Parathyroid adenoma (tissue), 2 donors: ENCODE results near the gene SURF2.

Experiments used
- H2AFZ ChIP-seq: fragments of 300-600 bp; sonication (generic); one replicate; pipeline ENCODE4 v1.7.0; 2017; ENCODE audit warnings: antibody characterized with exemption, mild to moderate bottlenecking
- H3K27ac ChIP-seq: fragments of 300-600 bp; sonication (generic); one replicate; pipeline ENCODE4 v1.7.0; 2017
- H3K27me3 ChIP-seq: fragments of 300-600 bp; sonication (generic); one replicate; pipeline ENCODE4 v1.7.0; 2017; ENCODE audit warnings: low read length; ENCODE audit not compliant: control insufficient read depth, insufficient read depth
- H3K36me3 ChIP-seq: fragments of 300-600 bp; sonication (generic); one replicate; pipeline ENCODE4 v1.7.0; 2017; ENCODE audit warnings: low read length; ENCODE audit not compliant: control insufficient read depth, insufficient read depth
- H3K4me1 ChIP-seq: fragments of 300-600 bp; sonication (generic); one replicate; pipeline ENCODE4 v1.7.0; 2017; ENCODE audit warnings: control low read depth
- H3K4me2 ChIP-seq: fragments of 300-600 bp; sonication (generic); one replicate; pipeline ENCODE4 v1.7.0; 2017; ENCODE audit warnings: low read length
- H3K4me3 ChIP-seq: fragments of 300-600 bp; sonication (generic); one replicate; pipeline ENCODE4 v1.7.0; 2017; ENCODE audit warnings: low read depth, low read length
- H3K79me2 ChIP-seq: fragments of 300-600 bp; sonication (generic); one replicate; pipeline ENCODE4 v1.7.0; 2017; ENCODE audit warnings: control low read depth
- H3K9ac ChIP-seq: fragments of 300-600 bp; sonication (generic); one replicate; pipeline ENCODE4 v1.7.0; 2017; ENCODE audit warnings: mild to moderate bottlenecking
- H3K9me3 ChIP-seq: fragments of 300-600 bp; sonication (generic); one replicate; pipeline ENCODE4 v1.7.0; 2017; ENCODE audit warnings: low read length; ENCODE audit not compliant: control insufficient read depth
- CTCF ChIP-seq: fragments of 300-600 bp; sonication (generic); IDR thresholded peaks from one replicate; pipeline ENCODE4 v1.7.0; 2017; ENCODE audit warnings: antibody characterized with exemption, mild to moderate bottlenecking
- donor health status: primary hyperparathyroidism.

The SURF2 gene

GRCh38 chr9:133359399-133360175 lies 3.2 kb downstream of the SURF2 start:
- H3K27me3 ChIP-seq, result no peaks in the 10 kb centered on the region
- peaks cover 3% of the 10 kb centered on the region for H3K4me1 ChIP-seq
- peak; percentile 16 for TF ChIP-seq CTCF
- no peaks in the 10 kb centered on the region for H3K79me2 ChIP-seq
- H3K9me3 ChIP-seq, result no peaks in the 10 kb centered on the region
- no peak overlapping the region for H3K4me2 ChIP-seq
- no peak overlapping the region for H3K4me3 ChIP-seq
- no peaks in the 10 kb centered on the region for H3K36me3 ChIP-seq
- H3K9ac ChIP-seq, result no peak overlapping the region
- H2AFZ ChIP-seq, result no peak overlapping the region
- no peak overlapping the region for H3K27ac ChIP-seq

- Histone ChIP-seq H3K27ac (no peak overlapping the region), H2AFZ (no peak overlapping the region), H3K9ac (no peak overlapping the region), H3K4me2 (no peak overlapping the region), H3K9me3 (no peaks in the 10 kb centered on the region), H3K36me3 (no peaks in the 10 kb centered on the region), H3K27me3 (no peaks in the 10 kb centered on the region), H3K4me1 (peaks cover 3% of the 10 kb centered on the region), H3K79me2 (no peaks in the 10 kb centered on the region), H3K4me3 (no peak overlapping the region)
- no peak for TF ChIP-seq CTCF
Observed at GRCh38 chr9:133360400-133361393, 4.3 kb downstream of the SURF2 start.

GRCh38 chr9:133361507-133362092 lies 5.2 kb downstream of the SURF2 start:
- Histone ChIP-seq H3K36me3 (no peaks in the 10 kb centered on the region), H3K4me1 (peaks cover 3% of the 10 kb centered on the region), H3K27me3 (no peaks in the 10 kb centered on the region), H3K9ac (no peak overlapping the region), H3K4me2 (no peak overlapping the region), H3K79me2 (peaks cover 2% of the 10 kb centered on the region), H3K9me3 (no peaks in the 10 kb centered on the region), H3K4me3 (no peak overlapping the region), H2AFZ (no peak overlapping the region), H3K27ac (no peak overlapping the region)
- no peak for TF ChIP-seq CTCF

GRCh38 chr9:133362359-133363044 lies 6.2 kb downstream of the SURF2 start:
- Histone ChIP-seq H3K79me2 (peaks cover 5% of the 10 kb centered on the region), H3K4me1 (peaks cover 4% of the 10 kb centered on the region), H3K9ac (no peak overlapping the region), H2AFZ (no peak overlapping the region), H3K4me2 (no peak overlapping the region), H3K36me3 (no peaks in the 10 kb centered on the region), H3K4me3 (no peak overlapping the region), H3K27ac (no peak overlapping the region), H3K9me3 (no peaks in the 10 kb centered on the region), H3K27me3 (no peaks in the 10 kb centered on the region)
- no peak for TF ChIP-seq CTCF
